Stimulated activated CD4-positive, alpha-beta T cell treated with anti-CD3 and anti-CD28 coated beads, Interleukin-15, amount 100 ng/mL, for 48 hours (primary cell): ENCODE data around the gene SULT6B1.
"Not testable (repeated sequence)": the region's sequence is repeated elsewhere in the genome, so short reads cannot be mapped to it uniquely, and the experiment has no call there.

Experiments used
- DNase-seq, 2 donors: peaks; one replicate each; pipeline ENCODE4 v3.0.0-alpha.2; 2020; ENCODE audit warnings: low read depth in 2 of 2

The SULT6B1 gene

GRCh38 chr2:37188570-37188969 lies at the start of gene SULT6B1:
TSS of gene SULT6B1 (minus strand) at chr2:37188670. CDS start at chr2:37188640, 30 bp downstream.
- DNase-seq = no peak

- no peak for DNase-seq
Measured at GRCh38 chr2:37232131-37232933, 43.9 kb upstream of the SULT6B1 start.

GRCh38 chr2:37231241-37232130 lies 43.0 kb upstream of the SULT6B1 start, which contains the start of the genes CEBPZ and NDUFAF7:
TSS of gene CEBPZ (minus strand) at chr2:37231596. CDS start at chr2:37231567, 29 bp downstream.
TSS of gene NDUFAF7 (plus strand) at chr2:37231658. CDS start at chr2:37231706, 48 bp downstream.
- DNase-seq = peak; percentile 88 to 89

- no peak for DNase-seq
Measured at GRCh38 chr2:37230581-37230980, 42.1 kb upstream of the SULT6B1 start.

- no peak for DNase-seq
Measured at GRCh38 chr2:37228788-37229187, 40.3 kb upstream of the SULT6B1 start.

- DNase-seq = no peak
Measured at GRCh38 chr2:37226863-37227262, 38.4 kb upstream of the SULT6B1 start.

GRCh38 chr2:37225129-37225528 lies 36.7 kb upstream of the SULT6B1 start:
- not testable (repeated sequence) for DNase-seq

- no peak for DNase-seq
Measured at GRCh38 chr2:37224063-37224462, 35.6 kb upstream of the SULT6B1 start.

GRCh38 chr2:37223131-37223530 lies 34.7 kb upstream of the SULT6B1 start:
- DNase-seq = no peak

- DNase-seq = no peak
Measured at GRCh38 chr2:37219046-37219445, 30.6 kb upstream of the SULT6B1 start.

- DNase-seq = no peak
Measured at GRCh38 chr2:37215250-37215649, 26.8 kb upstream of the SULT6B1 start.

GRCh38 chr2:37211939-37212338 lies 23.5 kb upstream of the SULT6B1 start:
- no peak for DNase-seq

GRCh38 chr2:37211212-37211611 lies 22.7 kb upstream of the SULT6B1 start:
- no peak for DNase-seq

- not testable (repeated sequence) for DNase-seq
Measured at GRCh38 chr2:37206760-37207159, 18.3 kb upstream of the SULT6B1 start.

GRCh38 chr2:37205689-37206341 lies 17.3 kb upstream of the SULT6B1 start:
- DNase-seq = no peak

- DNase-seq = not testable (repeated sequence)
Measured at GRCh38 chr2:37205071-37205661, 16.7 kb upstream of the SULT6B1 start.

- DNase-seq = no peak
Measured at GRCh38 chr2:37203708-37204107, 15.2 kb upstream of the SULT6B1 start.

- peak in 1 of 2 donors; percentile 20 for DNase-seq
Measured at GRCh38 chr2:37201766-37202165, 13.3 kb upstream of the SULT6B1 start.

- DNase-seq = no peak
Measured at GRCh38 chr2:37201208-37201607, 12.7 kb upstream of the SULT6B1 start.

GRCh38 chr2:37198681-37199065 lies 10.2 kb upstream of the SULT6B1 start:
- no peak for DNase-seq
